GM10266 (cell line): ENCODE results near the gene MICAL3.

Experiments
- DNase-seq: peaks from one replicate; pipeline ENCODE4 v3.0.0; 2012; ENCODE audit errors: extremely low spot score
- TF ChIP-seq, protein P1 (sequence below): IDR thresholded peaks from 2 replicates; pipeline ENCODE4 v1.5.1; 2012; ENCODE audit warnings: mild to moderate bottlenecking, low read depth; ENCODE audit not compliant: control insufficient read depth, insufficient read depth; ENCODE audit errors: missing control alignments

Gene MICAL3

DNA sequence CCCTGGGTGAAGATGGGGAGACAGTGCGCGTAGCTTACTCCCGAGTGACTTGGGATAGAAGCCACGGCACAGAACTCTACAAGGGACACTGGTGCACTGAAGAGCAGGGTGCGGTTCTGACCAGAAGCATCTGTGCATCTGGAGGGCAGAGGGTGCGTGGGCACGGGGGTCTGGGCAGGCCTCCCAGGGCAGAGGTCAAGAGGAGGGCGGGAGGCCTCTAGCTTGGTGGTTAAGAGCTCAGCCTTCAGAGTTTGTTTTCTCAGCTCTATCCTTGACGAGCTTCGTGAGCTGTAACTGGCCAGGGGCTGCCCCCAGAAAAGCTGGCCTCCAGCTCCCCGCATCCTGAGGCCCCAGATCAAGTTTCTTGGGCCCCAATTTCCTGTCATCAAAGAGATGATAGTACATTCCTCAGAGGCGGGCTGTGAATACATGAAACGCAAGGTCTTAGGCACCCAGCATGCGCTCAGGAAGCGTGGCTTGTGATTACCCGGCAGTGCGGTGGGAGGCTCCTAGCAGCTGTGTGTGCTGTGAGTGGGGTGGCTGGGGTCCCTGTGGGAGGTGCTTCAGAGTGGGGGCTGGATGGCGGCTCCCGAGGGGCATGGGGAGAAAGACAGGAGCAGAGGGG lies 244.1 kb downstream of the MICAL3 start:
- TF ChIP-seq, protein P1, sequence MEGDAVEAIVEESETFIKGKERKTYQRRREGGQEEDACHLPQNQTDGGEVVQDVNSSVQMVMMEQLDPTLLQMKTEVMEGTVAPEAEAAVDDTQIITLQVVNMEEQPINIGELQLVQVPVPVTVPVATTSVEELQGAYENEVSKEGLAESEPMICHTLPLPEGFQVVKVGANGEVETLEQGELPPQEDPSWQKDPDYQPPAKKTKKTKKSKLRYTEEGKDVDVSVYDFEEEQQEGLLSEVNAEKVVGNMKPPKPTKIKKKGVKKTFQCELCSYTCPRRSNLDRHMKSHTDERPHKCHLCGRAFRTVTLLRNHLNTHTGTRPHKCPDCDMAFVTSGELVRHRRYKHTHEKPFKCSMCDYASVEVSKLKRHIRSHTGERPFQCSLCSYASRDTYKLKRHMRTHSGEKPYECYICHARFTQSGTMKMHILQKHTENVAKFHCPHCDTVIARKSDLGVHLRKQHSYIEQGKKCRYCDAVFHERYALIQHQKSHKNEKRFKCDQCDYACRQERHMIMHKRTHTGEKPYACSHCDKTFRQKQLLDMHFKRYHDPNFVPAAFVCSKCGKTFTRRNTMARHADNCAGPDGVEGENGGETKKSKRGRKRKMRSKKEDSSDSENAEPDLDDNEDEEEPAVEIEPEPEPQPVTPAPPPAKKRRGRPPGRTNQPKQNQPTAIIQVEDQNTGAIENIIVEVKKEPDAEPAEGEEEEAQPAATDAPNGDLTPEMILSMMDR = no peak
- no peak for DNase-seq

DNA sequence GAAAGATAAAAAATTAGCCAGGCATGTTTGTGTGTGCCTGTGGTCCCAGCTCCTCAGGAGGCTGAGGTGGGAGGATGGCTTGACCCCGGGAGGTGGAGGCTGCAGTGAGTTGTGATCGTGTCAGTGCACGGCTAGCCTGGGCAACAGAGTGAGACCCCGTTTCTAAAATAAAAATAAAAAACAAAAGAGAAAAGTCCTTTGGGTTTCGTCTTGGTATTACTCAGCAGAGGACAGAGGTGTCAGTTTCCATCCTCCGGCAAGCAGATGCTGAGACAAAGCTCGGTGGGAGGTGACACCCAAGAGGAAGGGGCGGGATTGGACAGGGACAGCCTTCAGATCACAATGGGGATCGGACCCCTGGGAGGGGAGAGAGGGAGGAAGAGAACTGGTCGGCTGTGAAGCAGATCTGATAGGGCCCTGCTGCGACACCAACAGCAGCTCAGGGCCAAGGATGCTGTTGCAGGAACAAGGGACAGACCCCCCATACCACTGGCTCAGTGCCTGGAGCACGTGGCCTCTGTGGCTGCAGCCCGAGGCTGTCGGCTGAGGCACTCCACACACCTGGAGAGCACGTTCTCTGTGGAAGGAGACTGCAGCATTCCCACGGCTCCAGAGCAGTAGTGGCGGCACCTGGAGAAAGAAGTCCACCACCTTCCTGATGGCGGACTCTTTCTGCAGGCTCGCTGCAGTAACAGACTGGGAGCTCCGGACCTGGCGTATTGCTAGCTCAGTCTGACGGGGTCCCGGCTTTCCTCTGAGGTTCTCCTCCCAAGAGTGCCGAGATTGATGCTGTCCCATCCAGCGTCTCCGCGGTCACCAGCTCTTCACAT lies 244.9 kb downstream of the MICAL3 start:
- TF ChIP-seq, protein P1 = no peak
- peak; percentile 86 for DNase-seq

DNA sequence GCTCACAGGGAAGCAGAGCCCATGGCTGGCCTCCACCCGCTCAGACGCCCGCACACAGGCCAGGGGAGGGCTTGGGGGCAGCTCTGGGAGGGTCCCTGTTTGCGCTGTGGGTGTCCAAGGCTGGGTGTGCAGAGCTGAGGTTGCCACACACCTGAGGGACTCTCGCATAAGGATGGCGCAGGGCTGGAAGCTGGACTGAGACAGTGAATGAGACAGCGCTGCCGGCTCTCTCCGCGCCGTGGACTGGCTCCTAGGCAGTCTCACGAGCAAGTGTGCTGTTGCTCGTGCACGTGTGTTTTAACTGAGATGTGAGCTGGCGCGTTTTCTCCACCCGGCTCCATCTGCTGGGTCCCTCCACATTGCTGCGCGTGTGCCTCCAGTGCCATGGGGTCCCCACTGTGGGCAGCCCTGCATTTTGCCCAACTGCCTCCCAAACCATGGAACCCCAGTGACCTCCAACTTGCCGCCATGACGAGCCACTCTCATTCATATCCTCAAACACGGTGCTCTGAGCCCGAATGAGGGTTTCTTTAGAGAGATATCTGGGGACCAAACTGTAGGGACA lies 245.9 kb downstream of the MICAL3 start:
- no peak for DNase-seq

DNA sequence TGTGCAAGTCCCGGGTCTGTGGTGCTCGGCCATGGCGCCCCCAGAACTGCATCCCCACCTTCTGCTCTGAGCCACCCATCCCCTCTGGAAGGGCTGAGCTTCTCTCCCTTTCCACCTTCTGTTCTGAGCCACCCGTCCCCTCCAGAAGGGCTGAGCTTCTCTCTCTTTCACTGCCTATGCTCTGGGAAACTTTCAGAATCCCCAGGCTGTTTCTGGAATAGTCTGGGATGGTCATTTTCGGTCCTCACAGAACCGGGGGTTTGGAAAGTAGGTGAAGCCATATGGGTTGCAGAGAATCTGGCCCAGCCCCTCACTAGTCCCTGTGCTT lies 246.7 kb downstream of the MICAL3 start:
- TF ChIP-seq, protein P1 = no peak
- DNase-seq = no peak

More for the DNA sequence above, 245.9 kb downstream of the MICAL3 start:
- TF ChIP-seq, protein P1 = no peak

DNA sequence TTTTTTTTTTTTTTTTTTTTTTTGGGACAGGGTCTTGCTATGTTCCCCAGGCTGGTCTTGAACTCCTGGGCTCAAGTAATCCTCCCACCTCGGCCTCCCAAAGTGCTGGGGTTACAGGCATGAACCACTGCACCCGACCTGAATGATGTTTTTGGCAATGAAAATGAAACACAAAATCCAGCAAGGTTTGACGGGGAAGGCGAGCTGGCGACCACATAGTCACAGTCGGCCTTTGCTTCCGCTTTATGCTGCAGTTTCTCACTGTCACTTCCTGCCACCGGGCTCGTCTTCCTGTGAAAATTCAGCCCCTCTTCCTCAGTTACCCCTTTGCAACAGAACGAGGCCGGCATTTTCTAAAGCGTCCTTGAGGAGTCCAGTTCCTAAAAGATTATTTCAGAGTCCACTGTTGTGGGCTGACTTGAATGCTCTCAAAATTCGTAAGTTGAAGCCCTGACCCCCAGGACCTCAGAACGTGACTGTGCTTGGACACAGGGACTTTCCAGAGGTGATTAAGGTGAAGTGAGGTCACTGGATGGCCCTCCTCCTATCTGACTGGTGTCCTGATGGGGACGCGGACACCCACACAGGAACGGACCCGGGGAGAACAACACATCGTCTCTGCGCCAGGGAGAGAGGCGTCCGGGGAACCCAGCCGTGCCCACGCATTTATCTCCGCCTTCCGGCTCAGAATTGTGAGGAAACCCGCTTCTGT lies 247.2 kb downstream of the MICAL3 start:
- TF ChIP-seq, protein P1 = no peak
- DNase-seq = peak; percentile 87

DNA sequence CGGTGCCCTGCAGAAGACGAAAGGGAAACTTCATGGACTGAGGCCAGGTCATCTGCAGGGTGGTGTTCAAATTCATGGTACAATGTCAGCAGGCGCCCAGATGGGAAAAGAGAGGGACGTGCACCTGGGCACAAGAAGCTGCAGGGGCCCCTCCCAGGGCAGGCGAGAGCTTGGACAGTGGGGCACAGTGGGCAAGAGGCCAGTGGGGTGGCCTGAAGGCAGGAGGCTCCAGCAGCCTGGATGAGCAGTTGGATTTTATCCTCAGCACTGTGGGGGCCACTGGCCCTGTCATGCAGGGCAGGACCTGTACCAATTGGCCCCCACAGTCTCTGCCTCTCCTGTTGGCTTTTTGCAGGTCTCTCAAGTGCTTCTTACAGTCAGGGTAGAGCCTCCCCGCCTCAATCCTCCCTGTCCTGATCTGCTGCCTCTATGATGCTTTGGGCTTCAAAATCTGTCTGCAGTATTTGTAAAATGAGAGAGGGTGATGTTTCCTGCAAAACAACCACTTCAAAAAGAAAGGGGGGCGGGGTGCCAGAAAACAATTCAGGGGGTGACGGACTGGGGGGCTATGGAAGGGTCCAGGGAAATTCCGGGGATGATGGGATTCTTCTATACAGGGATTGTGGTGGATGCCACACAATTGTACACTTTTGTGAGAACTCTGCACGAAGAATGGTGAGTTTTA lies 248.4 kb downstream of the MICAL3 start:
- DNase-seq = no peak
- TF ChIP-seq, protein P1 = no peak
